Adrenal gland (tissue), 12 donors: ENCODE data around the gene MST1R. TPM values are rescaled to one million over a fixed set of nuclear protein-coding genes. Genes with fewer than 3 reads are reported as not detected.

ENCODE experiments used
- DNase-seq, 7 donors: peaks; one replicate each; pipeline ENCODE4 v3.0.0-alpha.2; 2019 to 2020
- H3K27ac ChIP-seq, 5 donors: fragments of 200-600 bp; sonication (generic) in 4 of 5; 1 replicate in 3 of 5; 2 replicates in 2 of 5; pipeline versions ENCODE4 v1.5.1 to v1.8.0; 2016 to 2020; ENCODE audit warnings: mild to moderate bottlenecking in 1 of 5
- H3K27me3 ChIP-seq: fragments of 200-600 bp; 2 replicates; pipeline ENCODE4 v1.8.0; 2021
- H3K36me3 ChIP-seq, 2 donors: fragments of 200-600 bp; replicated peaks in 1 of 2; 1 replicate in 1 of 2; 2 replicates in 1 of 2; pipeline versions ENCODE4 v1.5.1 to v1.8.0; 2018 to 2022
- H3K4me1 ChIP-seq, 2 donors: fragments of 200-600 bp; replicated peaks in 1 of 2; 1 replicate in 1 of 2; 2 replicates in 1 of 2; pipeline versions ENCODE4 v1.5.1 to v1.8.0; 2018 to 2021
- H3K4me3 ChIP-seq, 4 donors: fragments of 200-600 bp; sonication (generic) in 3 of 4; one replicate each; pipeline ENCODE4 v1.5.1; 2016 to 2018
- H3K9me3 ChIP-seq, 3 donors: fragments of 200-600 bp; sonication (generic) in 1 of 3; replicated peaks in 1 of 3; 1 replicate in 2 of 3; 2 replicates in 1 of 3; pipeline versions ENCODE4 v1.5.1 to v1.8.0; 2016 to 2021
- CTCF ChIP-seq, 6 experiments: fragments of 450-650 bp in 4 of 6; fragments of 200-600 bp in 2 of 6; sonication (generic) in 1 of 6; IDR thresholded peaks; 1 replicate in 5 of 6; 2 replicates in 1 of 6; pipeline versions ENCODE4 v1.5.1 to v1.8.0; 2016 to 2021; ENCODE audit warnings: antibody characterized with exemption in 6 of 6, mild to moderate bottlenecking in 2 of 6, moderate library complexity in 1 of 6
- POLR2A ChIP-seq, 2 donors: fragments of 450-650 bp; IDR thresholded peaks; one replicate each; pipeline ENCODE4 v1.6.1; 2017; ENCODE audit warnings: antibody characterized with exemption in 2 of 2, mild to moderate bottlenecking in 2 of 2, moderate library complexity in 1 of 2
- WGBS, 4 donors: extraction: QIAGEN DNeasy Blood & Tissue Kit in 2 of 4; methylation state at CpG; one replicate each; pipeline versions ENCODE4 v1.1.5 to v1.1.7; 2013 to 2017; 5-methylcytosine and 5-hydroxymethylcytosine counted together
- intact Hi-C, 2 donors: fragments of 100-400 bp; cut with DNase I; formaldehyde crosslinking; loops; one replicate each; pipeline versions ENCODE4 v1.14.1 to v1.15.0; 2022 to 2023
- polyA plus RNA-seq, 3 donors: library from polyadenylated mRNA; stranded (reverse); fragments of 200-250 nt in 2 of 3; fragments of 350-450 nt in 1 of 3; fragmentation: Illumina TruSeq in 1 of 3; extraction: RNeasy Lipid Tissue Mini Kit (QIAGEN cat#74804) in 1 of 3; gene quantifications; one replicate each; pipeline ENCODE4 v1.2.3, GENCODE V29; 2013 to 2014
- total RNA-seq, 9 donors: library from RNA; depleted of rRNA in 4 of 9; stranded (reverse); fragments of >200 nt in 4 of 9; fragments of 120-200 nt in 1 of 9; fragmentation: NEBNext Ultra II Directional in 1 of 9; extraction: Animal tissue kit (Norgen Biotek cat#: 25700) in 1 of 9; gene quantifications; one replicate each; pipeline versions ENCODE4 v1.1.0 to v1.2.4, GENCODE V29; 2013 to 2023
- donor health status: healthy with polysubstance abuse.
- donor health status: Bipolar disorder and iron deficiency.
- donor health status: DM: yes; HTN: yes; CAD: no.
- donor health status: DM: no; HTN: no; CAD: no.
- donor health status: DM: no; HTN: no; CAD: no.
- donor health status: DM: yes; HTN: yes; CAD: no.

Gene MST1R
- total and polyA plus RNA-seq, 12 donors = 0.18 to 2.5 (median 0.65) TPM; not detected in 1

GRCh38 chr3:49876567-49876966 is 27.1 kb downstream of the MST1R start:
- no peak for DNase-seq
- intact Hi-C loops = no loop called here
- 64 to 100% (median 81%) methylated on average over 1 to 5 of the region's 5 CpGs for WGBS, 4 donors
- no peaks in the 10 kb centered on the region for H3K27me3 ChIP-seq
- H3K36me3 ChIP-seq = no peaks in the 10 kb centered on the region
- no peak for TF ChIP-seq CTCF (IDR thresholded peaks at IDR 0.05)
- TF ChIP-seq POLR2A (IDR thresholded peaks at IDR 0.05) = no peak
- H3K9me3 ChIP-seq = no peaks in the 10 kb centered on the region
- H3K27ac ChIP-seq = no peak overlapping the region
- no peak overlapping the region for H3K4me3 ChIP-seq
- no peaks in the 10 kb centered on the region for H3K4me1 ChIP-seq

- Histone ChIP-seq H3K4me3 (no peak overlapping the region), H3K36me3 (no peaks in the 10 kb centered on the region), H3K27me3 (peaks cover 19% of the 10 kb centered on the region), H3K27ac (no peak overlapping the region), H3K4me1 (peaks cover 7 to 12% of the 10 kb centered on the region in 2 donors), H3K9me3 (no peaks in the 10 kb centered on the region)
- intact Hi-C loops = no loop called here
- WGBS, 4 donors = 81 to 94% (median 91%) methylated on average over 3 to 8 of the region's 8 CpGs; no CpG with 5 or more reads in 1 of the 4 donors
- no peak for TF ChIP-seq CTCF (IDR thresholded peaks at IDR 0.05)
- no peak for TF ChIP-seq POLR2A (IDR thresholded peaks at IDR 0.05)
- DNase-seq = no peak
These were observed 30.1 kb downstream of the MST1R start for GRCh38 chr3:49873623-49874022.

GRCh38 chr3:49872801-49873281 is 30.8 kb downstream of the MST1R start:
- no peaks in the 10 kb centered on the region for H3K9me3 ChIP-seq
- no peak overlapping the region for H3K27ac ChIP-seq
- no peaks in the 10 kb centered on the region for H3K36me3 ChIP-seq
- intact Hi-C loops = no loop called here
- WGBS, 4 donors = 53 to 74% (median 58%) methylated on average over 1 to 4 of the region's 4 CpGs
- H3K4me3 ChIP-seq = no peak overlapping the region
- no peak for DNase-seq
- H3K4me1 ChIP-seq = peaks cover 7 to 12% of the 10 kb centered on the region in 2 donors
- TF ChIP-seq POLR2A (IDR thresholded peaks at IDR 0.05) (no peak), CTCF (IDR thresholded peaks at IDR 0.05) (no peak)
- H3K27me3 ChIP-seq = peaks cover 27% of the 10 kb centered on the region

- Histone ChIP-seq H3K9me3 (no peaks in the 10 kb centered on the region), H3K36me3 (no peaks in the 10 kb centered on the region), H3K27me3 (peaks cover 27% of the 10 kb centered on the region), H3K4me1 (peaks cover 7 to 12% of the 10 kb centered on the region in 2 donors), H3K27ac (no peak overlapping the region), H3K4me3 (no peak overlapping the region)
- 63 to 77% (median 70%) methylated on average over 1 to 10 of the region's 10 CpGs for WGBS, 4 donors
- intact Hi-C loops = no loop called here
- TF ChIP-seq CTCF (IDR thresholded peaks at IDR 0.05) (no peak), POLR2A (IDR thresholded peaks at IDR 0.05) (no peak)
- DNase-seq = no peak
These were observed 32.0 kb downstream of the MST1R start for GRCh38 chr3:49871531-49872153.
